ACHN (cell line): ENCODE results near the gene NLRP9.

ENCODE experiments used
- DNase-seq: peaks from one replicate; pipeline ENCODE4 v3.0.0-alpha.2; 2015
- in situ Hi-C: cut with HindIII; loops from 2 replicates; pipeline ENCODE4 v1.10.0; 2017; ENCODE audit warnings: low sequenced_read_pairs, low pct_ligation_motif_present, low pct_unique_long_range_greater_than_20kb

Gene NLRP9

GRCh38 chr19:55677572-55678028, 60.6 kb downstream of the NLRP9 start:
- in situ Hi-C loops = no loop called here
- DNase-seq = no peak

GRCh38 chr19:55676889-55677505, 61.2 kb downstream of the NLRP9 start:
- in situ Hi-C loops = no loop called here
- no peak for DNase-seq

- DNase-seq = no peak
- in situ Hi-C loops = no loop called here
Observed at GRCh38 chr19:55676383-55676782, 61.8 kb downstream of the NLRP9 start.

- DNase-seq = no peak
- in situ Hi-C loops = no loop called here
Observed at GRCh38 chr19:55675661-55676354, 62.4 kb downstream of the NLRP9 start.

- DNase-seq = peak; percentile 95
- in situ Hi-C loops = no loop called here
Observed at GRCh38 chr19:55674841-55675660, 63.2 kb downstream of the NLRP9 start, which contains the start of gene EPN1. EPN1 (plus strand) TSS chr19:55675226; CDS start chr19:55678628, 3,402 bp downstream.

GRCh38 chr19:55674459-55674840, 63.8 kb downstream of the NLRP9 start:
- no peak for DNase-seq
- in situ Hi-C loops = no loop called here

- no peak for DNase-seq
- in situ Hi-C loops = no loop called here
Observed at GRCh38 chr19:55673889-55674288, 64.3 kb downstream of the NLRP9 start.

GRCh38 chr19:55673465-55673864, 64.7 kb downstream of the NLRP9 start:
- in situ Hi-C loops = no loop called here
- DNase-seq = no peak

- no peak for DNase-seq
- in situ Hi-C loops = no loop called here
Observed at GRCh38 chr19:55672418-55672817, 65.8 kb downstream of the NLRP9 start.

GRCh38 chr19:55671054-55671378, 67.2 kb downstream of the NLRP9 start:
- in situ Hi-C loops = no loop called here

GRCh38 chr19:55670280-55671053, 67.7 kb downstream of the NLRP9 start:
- in situ Hi-C loops = no loop called here
- peak; percentile 47 for DNase-seq

More at GRCh38 chr19:55671054-55671378, 67.2 kb downstream of the NLRP9 start:
- DNase-seq = no peak

GRCh38 chr19:55669418-55670279, 68.6 kb downstream of the NLRP9 start:
- DNase-seq = no peak
- in situ Hi-C loops = no loop called here

GRCh38 chr19:55668603-55669348, 69.4 kb downstream of the NLRP9 start:
- in situ Hi-C loops = no loop called here
- no peak for DNase-seq

GRCh38 chr19:55667958-55668357, 70.2 kb downstream of the NLRP9 start:
- DNase-seq = no peak
- in situ Hi-C loops = no loop called here

- no peak for DNase-seq
- in situ Hi-C loops = no loop called here
Observed at GRCh38 chr19:55667511-55667910, 70.7 kb downstream of the NLRP9 start.

- in situ Hi-C loops = no loop called here
- no peak for DNase-seq
Observed at GRCh38 chr19:55667006-55667381, 71.2 kb downstream of the NLRP9 start.

- in situ Hi-C loops = no loop called here
Observed at GRCh38 chr19:55666343-55667005, 71.7 kb downstream of the NLRP9 start.

More at GRCh38 chr19:55666343-55667005, 71.7 kb downstream of the NLRP9 start:
- no peak for DNase-seq
